ENCODE data around the gene DDB1.

DNA sequence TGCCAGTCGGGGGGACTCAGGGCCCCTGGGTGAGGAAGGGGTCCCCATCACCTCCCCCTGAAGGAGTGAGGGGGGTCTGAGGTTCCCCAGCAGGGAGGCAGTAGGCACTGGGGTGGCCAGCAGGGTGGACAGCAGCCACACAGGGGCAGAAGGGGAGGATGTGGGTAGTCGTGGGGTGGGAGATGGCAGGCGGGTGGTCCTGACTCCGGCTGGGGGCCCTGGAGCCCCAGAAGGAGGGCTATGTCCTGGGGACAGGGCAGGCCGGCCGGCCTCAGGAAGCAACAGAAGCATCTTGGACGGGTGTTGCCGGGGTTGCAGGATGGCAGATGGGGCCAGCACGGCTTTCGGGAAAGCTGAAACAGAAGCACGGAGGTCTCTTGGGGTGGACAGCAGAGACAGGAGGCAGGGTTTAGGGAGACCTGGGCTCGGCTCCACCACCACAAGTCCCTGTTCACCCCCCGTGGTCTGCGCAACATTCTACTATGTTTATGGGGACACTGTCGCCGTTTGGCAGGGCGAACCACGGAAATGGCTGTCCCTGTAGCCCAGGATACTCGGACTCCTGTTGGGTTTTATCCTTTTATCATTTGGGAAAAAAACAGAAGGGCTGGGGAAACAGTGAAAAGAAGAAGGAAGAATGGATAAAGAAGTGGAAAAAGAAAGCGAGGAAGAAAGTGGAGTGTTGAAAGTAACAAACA, 51.9 kb downstream of the DDB1 start:
- TF ChIP-seq, protein P1, sequence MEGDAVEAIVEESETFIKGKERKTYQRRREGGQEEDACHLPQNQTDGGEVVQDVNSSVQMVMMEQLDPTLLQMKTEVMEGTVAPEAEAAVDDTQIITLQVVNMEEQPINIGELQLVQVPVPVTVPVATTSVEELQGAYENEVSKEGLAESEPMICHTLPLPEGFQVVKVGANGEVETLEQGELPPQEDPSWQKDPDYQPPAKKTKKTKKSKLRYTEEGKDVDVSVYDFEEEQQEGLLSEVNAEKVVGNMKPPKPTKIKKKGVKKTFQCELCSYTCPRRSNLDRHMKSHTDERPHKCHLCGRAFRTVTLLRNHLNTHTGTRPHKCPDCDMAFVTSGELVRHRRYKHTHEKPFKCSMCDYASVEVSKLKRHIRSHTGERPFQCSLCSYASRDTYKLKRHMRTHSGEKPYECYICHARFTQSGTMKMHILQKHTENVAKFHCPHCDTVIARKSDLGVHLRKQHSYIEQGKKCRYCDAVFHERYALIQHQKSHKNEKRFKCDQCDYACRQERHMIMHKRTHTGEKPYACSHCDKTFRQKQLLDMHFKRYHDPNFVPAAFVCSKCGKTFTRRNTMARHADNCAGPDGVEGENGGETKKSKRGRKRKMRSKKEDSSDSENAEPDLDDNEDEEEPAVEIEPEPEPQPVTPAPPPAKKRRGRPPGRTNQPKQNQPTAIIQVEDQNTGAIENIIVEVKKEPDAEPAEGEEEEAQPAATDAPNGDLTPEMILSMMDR (IDR thresholded peaks at IDR 0.05; ENCODE audit: poor library complexity), result no peak
- no peak for TF ChIP-seq EZH2phosphoT487 (IDR thresholded peaks at IDR 0.05; ENCODE audit: low read depth, severe bottlenecking, unreplicated experiment)

Data from hepatocyte (in vitro differentiated cells).